ENCODE measurements around the gene PPP6R2. TPM values are rescaled to one million over a fixed set of nuclear protein-coding genes. Genes with fewer than 3 reads are reported as not detected.

Gene PPP6R2
- total RNA-seq, 1 experiment from 2014 or later = 54.1 TPM

DNA sequence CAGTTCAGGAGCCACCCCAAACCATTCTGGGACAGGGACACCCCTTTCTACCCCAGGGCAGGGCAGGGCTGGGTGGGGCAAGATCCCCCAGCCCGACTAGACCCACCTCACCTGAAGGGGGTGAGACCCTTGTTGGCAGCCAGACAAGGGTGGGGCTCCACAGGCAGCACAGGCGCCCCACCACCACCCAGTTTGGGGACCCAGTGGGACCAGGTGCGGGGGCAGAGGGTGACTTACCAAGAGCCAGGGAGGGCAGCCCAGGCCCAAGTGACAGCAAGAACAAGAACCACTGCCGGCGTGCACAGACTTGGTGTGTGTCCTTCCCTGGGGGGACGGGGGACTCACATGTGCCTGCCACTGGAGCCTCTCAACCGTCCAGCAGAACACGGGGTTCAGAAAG lies 140.4 kb downstream of the PPP6R2 start:
- no peak for DNase-seq (ENCODE audit: low spot score)

DNA sequence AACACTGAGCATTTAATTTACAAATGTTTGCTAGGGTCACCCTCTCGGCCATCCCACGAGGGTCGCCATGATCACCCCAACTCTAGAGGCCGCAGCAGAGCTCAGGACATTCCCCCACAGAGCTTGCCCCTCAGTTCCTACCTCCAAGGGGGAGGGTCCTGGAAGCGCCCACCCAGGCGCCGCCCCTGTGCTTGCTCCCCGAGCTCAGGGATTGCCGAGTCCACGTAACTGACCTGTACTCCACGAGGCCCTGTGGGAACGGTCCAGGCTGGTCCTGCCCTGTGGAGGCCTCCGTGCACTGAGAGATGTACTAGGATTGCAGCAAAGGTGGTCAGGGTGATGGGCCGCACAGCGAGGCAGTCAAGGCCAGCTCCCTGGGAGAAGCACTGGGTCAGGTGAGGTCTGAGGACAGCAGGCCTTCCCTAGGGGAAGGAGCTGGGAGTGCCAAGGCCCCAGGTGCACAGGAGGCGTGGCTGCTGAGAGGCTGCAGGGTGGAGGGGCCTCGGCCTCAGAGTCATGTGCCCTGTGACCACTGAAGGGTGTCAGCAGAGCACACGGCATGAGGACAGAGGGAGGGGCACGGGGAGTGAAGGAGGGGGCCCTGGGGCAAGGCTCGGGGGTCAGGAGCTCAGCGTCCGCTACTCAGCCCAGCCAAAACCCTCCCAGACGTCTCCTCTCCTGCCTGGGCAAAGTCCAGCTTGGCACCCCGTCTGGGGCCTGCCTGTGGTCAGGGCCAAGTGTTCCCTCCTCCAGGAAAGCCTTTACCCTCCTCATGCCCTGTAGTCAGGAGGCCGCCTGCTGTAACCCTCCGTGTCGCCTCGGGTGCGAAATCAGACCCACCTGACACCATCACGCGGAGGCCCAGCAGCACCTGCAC lies 141.1 kb downstream of the PPP6R2 start:
- no peak for DNase-seq (ENCODE audit: low spot score)

DNA sequence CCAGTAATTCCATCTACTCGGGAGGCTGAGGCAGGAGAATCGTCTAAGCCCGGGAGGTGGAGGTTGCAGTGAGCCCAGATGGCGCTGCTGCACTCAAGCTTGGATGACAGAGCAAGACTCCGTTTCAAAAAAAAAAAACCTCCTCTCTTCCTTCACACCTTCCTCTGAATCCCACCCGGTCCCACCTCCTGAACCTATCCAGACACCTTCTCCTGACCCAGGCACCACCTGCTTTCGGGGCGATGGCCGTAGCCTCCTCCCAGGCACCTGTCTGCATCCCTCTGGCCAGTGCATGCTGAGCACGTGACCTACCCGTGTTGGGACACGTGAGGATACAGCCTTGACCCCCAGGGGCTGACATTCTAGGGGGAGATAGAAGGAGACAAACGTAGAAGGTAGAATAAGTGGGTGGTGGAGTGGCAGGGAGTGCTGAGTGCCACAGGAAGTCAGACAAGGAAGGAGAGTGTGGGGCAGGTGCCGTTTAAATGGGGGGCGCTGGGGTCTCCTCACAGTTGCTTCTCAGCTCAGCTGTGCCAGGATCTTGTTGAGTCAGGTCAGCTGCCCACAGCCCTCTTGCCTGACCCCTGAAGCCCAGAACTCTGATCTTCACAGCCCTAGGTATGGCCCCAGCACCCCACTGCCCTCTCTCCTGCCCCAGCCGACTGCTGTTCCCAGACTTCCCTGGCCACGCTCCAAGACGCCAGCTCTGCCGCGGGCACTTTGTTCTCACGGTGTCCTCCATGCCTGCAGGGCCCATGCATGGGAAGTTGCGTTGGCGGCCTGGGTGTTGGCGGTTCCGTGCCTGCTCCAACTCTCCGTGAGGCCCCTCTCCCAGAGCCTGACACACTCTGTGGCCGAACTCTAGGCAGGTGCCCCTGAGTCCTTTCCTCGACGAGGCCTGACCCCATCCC lies 142.3 kb downstream of the PPP6R2 start:
- peak; percentile 59 for DNase-seq (ENCODE audit: low spot score)

DNA sequence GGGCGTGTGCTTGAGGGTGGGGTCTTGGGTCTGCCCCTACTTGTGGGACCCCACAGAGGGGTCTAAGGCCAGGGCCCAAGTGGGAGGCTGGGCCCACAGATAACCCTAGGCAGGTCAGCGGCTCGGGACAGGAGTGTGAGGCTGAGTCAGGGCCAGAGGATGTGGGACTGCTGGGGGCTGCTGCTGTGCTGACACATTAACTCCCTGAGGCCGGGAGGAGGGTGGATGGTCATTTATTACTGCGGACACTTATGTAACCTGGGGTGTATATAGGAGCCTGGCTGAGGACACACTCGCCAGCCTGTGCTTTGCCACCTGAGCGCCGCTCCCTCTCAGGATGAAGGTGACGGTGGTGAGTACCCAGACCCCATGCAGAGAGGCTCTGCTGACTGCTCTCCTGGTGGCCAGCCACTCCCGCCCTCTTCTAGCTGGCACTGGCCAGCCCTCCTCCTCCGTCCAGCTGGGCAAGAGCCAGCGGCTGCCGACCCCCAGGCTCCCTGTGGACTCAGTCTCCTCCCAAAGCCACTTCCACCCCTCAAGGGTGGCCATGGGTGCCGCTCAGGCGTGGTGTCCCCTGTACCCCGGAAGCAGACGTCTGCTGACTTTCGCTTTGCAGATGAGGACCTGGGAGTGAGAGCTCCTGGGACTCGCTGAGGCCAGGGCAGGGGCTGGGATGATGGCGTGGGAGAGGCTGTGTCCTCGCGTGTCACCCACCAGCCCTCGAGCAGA lies 143.6 kb downstream of the PPP6R2 start, which contains the start of gene MIOX:
MIOX (plus strand) TSS at position 299 of the 729 bp plus-strand sequence; CDS start at position 338, 39 bp downstream.
- no peak for DNase-seq (ENCODE audit: low spot score)

DNA sequence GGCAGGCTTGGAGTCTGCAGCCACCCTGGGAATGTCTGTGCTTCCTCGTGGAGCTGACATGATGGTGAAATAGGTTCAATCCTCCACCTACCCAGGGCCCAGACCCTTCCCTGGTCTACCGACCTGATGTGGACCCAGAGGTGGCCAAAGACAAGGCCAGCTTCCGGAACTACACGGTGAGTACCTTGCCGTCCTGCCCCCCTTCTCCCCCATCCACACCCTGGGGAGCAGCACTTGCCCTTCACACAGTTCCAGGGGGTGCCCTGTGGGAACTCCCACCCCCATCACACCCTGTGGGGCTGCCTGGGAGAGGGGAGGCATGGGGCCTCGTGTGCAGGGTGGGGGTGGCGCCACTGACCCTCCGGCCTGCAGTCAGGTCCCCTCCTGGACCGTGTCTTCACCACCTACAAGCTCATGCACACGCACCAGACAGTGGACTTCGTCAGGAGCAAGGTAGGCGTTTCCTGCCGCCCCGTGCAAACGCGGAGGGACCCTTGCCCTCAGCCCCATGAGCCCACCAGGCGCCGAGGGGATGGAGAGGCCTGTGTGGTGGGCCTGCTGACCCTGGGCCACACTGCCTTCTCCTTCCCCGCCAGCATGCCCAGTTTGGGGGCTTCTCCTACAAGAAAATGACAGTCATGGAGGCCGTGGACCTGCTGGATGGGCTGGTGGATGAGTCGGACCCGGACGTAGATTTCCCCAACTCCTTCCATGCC lies 144.3 kb downstream of the PPP6R2 start:
- DNase-seq (ENCODE audit: low spot score) = no peak

DNA sequence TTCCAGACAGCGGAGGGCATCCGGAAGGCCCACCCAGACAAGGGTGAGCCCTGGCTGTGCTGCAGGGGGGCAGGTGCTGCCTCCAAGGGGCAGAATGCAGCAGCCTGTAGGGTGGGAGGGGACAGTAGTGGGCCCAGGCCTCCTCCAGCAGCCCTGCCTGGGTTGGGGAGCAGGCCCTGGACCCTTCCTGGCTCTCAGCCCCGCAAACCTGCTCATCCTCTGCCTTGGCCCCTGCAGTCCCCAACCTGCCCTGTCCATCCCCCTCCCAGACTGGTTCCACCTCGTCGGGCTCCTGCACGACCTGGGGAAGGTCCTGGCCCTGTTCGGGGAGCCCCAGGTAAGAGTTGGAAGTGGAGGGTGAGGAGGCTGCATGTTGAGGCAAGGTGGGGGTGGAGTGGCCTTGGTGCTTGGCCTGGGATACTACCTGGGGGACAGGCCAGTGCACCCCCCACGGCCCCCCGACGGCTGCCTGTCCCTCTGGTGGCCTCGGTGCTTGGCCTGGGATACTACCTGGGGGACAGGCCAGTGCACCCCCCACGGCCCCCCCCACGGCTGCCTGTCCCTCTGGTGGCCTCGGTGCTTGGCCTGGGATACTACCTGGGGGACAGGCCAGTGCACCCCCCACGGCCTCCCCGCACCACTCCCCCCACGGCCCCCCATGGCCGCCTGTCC lies 145.0 kb downstream of the PPP6R2 start:
- DNase-seq (ENCODE audit: low spot score) = no peak

DNA sequence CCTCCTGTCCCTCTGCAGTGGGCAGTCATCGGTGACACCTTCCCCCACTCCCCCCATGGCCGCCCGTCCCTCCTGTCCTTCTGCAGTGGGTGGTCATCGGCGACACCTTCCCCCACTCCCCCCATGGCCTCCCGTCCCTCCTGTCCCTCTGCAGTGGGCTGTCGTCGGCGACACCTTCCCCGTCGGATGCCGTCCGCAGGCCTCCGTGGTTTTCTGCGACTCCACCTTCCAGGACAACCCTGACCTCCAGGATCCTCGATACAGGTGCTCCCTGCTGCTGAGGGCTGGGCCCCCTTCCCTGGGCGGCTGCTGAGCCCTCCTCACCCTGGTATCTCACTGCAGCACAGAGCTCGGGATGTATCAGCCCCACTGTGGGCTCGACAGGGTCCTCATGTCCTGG lies 145.8 kb downstream of the PPP6R2 start:
- DNase-seq (ENCODE audit: low spot score) = no peak

DNA sequence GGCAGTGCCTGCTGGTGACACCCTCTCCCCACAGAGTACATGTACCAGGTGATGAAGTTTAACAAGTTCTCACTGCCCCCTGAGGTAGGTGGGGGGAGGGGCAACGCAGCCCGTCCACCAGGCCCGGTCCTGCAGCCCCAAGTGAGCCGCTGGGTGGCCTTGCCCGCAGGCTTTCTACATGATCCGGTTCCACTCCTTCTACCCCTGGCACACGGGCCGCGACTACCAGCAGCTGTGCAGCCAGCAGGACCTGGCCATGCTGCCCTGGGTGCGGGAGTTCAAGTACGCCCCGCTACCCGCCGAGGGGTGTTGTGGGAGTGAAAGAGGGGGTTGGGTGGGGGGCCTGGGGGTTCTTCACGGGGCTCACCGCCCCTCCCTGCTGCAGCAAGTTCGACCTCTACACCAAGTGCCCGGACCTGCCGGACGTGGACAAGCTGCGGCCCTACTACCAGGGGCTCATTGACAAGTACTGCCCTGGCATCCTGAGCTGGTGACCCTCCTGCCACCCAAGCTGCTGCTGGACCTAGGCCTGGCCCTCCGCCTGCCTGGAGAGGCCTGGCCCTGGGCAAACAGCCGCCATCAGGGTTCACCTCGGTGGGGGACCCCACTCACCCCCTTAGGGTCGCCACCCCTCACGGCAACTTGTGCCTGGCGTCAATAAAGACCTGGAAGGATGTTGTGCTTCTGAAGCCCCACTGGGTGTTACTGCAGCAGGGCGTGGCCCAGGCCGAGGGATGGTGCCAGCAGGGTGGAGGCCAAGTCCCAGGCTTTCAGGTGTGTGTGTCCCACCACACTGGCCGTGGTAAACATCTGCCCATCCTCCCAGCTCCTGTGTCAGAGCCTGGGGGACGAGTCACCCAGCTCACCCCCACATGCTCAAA lies 146.5 kb downstream of the PPP6R2 start:
- no peak for DNase-seq (ENCODE audit: low spot score)

DNA sequence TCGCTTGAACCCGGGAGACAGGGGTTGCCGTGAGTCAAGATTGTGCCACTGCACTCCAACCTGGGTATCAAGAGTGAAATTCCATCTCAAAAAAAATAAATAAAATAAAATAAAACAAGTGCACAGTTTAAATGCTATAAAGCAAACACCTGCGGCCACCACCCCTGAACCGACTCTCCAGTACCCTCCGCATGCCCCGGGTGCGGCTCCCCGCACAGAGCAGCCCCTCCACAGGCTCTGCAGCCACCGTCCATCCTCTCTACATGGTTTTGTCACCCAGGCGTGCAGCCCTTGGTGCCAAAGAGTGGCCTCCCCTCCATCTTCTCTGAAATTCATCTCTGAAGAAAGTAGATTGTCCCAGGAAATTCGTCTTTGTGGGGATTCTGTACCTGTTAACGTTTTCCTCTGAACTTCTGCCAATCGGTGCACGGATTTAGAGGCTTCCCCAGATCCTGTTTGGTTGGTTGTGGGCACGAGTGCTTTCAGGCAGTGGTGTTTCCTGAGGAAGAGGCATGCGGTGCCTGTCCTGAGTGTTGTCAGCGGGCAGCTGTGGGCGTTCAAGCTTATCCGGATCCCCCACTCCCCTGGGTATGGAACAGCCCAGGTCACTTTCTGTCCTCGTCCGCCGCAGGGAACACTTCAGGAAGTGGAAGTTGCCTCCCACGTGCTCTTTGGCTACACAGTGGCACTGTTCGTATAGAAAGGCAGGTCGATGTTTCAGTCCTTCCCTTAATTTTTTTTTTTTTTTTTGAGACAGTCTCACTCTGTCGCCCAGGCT lies 147.6 kb downstream of the PPP6R2 start:
- DNase-seq (ENCODE audit: low spot score) = no peak

Other genes starting within 250 kb of the PPP6R2 start
- gene PANX2, start 172.6 kb upstream of the PPP6R2 start, total RNA-seq (2014; rRNA removed; shearing (Covaris generic)) = 1.1 and 1.4 TPM in 2 replicates
- gene TRABD, start 157.4 kb upstream of the PPP6R2 start, total RNA-seq (2014; rRNA removed; shearing (Covaris generic)) = 75.2 and 82.3 TPM in 2 replicates
- gene SELENOO, start 142.3 kb upstream of the PPP6R2 start, total RNA-seq (2014; rRNA removed; shearing (Covaris generic)) = 65.3 and 79.4 TPM in 2 replicates
- gene TUBGCP6, start 98.3 kb upstream of the PPP6R2 start, total RNA-seq (2014; rRNA removed; shearing (Covaris generic)) = 30.8 and 32.2 TPM in 2 replicates
- 62.6 and 63.3 TPM in 2 replicates for gene HDAC10, start 92.1 kb upstream of the PPP6R2 start, total RNA-seq (2014; rRNA removed; shearing (Covaris generic))
- gene MAPK12, start 81.6 kb upstream of the PPP6R2 start, total RNA-seq (2014; rRNA removed; shearing (Covaris generic)) = 6.6 and 6.7 TPM in 2 replicates
- 1.6 and 2.2 TPM in 2 replicates for gene MAPK11, start 72.9 kb upstream of the PPP6R2 start, total RNA-seq (2014; rRNA removed; shearing (Covaris generic))
- gene PLXNB2, start 35.7 kb upstream of the PPP6R2 start, total RNA-seq (2014; rRNA removed; shearing (Covaris generic)) = 247 and 252 TPM in 2 replicates
- gene DENND6B, start 16.3 kb upstream of the PPP6R2 start, total RNA-seq (2014; rRNA removed; shearing (Covaris generic)) = 4.5 and 5.2 TPM in 2 replicates
- 85.0 and 102 TPM in 2 replicates for gene SBF1, start 131.7 kb downstream of the PPP6R2 start, total RNA-seq (2014; rRNA removed; shearing (Covaris generic))
- gene ADM2, start 138.2 kb downstream of the PPP6R2 start, total RNA-seq (2014; rRNA removed; shearing (Covaris generic)) = 2.2 and 4.2 TPM in 2 replicates
- gene MIOX, start 143.5 kb downstream of the PPP6R2 start, total RNA-seq (2014; rRNA removed; shearing (Covaris generic)) = not detected in 2 replicates
- 52.8 and 53.2 TPM in 2 replicates for gene LMF2, start 164.4 kb downstream of the PPP6R2 start, total RNA-seq (2014; rRNA removed; shearing (Covaris generic))
- 87.9 and 88.8 TPM in 2 replicates for gene NCAPH2, start 164.9 kb downstream of the PPP6R2 start, total RNA-seq (2014; rRNA removed; shearing (Covaris generic))
- gene SCO2, start 182.3 kb downstream of the PPP6R2 start, total RNA-seq (2014; rRNA removed; shearing (Covaris generic)) = 5.0 and 5.5 TPM in 2 replicates
- 6.9 and 7.4 TPM in 2 replicates for gene TYMP, start 186.7 kb downstream of the PPP6R2 start, total RNA-seq (2014; rRNA removed; shearing (Covaris generic))
- not detected in 2 replicates for gene KLHDC7B, start 202.6 kb downstream of the PPP6R2 start, total RNA-seq (2014; rRNA removed; shearing (Covaris generic))
- gene SYCE3, start 219.6 kb downstream of the PPP6R2 start, total RNA-seq (2014; rRNA removed; shearing (Covaris generic)) = not detected in 2 replicates
- 1.5 and 2.5 TPM in 2 replicates for gene CPT1B, start 235.1 kb downstream of the PPP6R2 start, total RNA-seq (2014; rRNA removed; shearing (Covaris generic))
- gene CHKB, start 239.5 kb downstream of the PPP6R2 start, total RNA-seq (2014; rRNA removed; shearing (Covaris generic)) = 21.5 and 26.2 TPM in 2 replicates

Data from HT-29 (cell line).